Left ventricle myocardium inferior (tissue), 1 donor: ENCODE data around the gene KCNN3. TPM values are rescaled to one million over a fixed set of nuclear protein-coding genes. Genes with fewer than 3 reads are reported as not detected.

Experiments
- DNase-seq: peaks from one replicate; pipeline ENCODE4 v3.0.0-alpha.2; 2020
- H3K27ac ChIP-seq: fragments of 200-600 bp; replicated peaks from 2 replicates; pipeline ENCODE4 v1.8.0; 2021
- H3K27me3 ChIP-seq: fragments of 200-600 bp; 2 replicates; pipeline ENCODE4 v1.8.0; 2021; ENCODE audit warnings: low read depth
- H3K36me3 ChIP-seq: fragments of 200-600 bp; 2 replicates; pipeline ENCODE4 v1.8.0; 2021
- H3K4me1 ChIP-seq: fragments of 200-600 bp; 2 replicates; pipeline ENCODE4 v1.8.0; 2021
- H3K4me3 ChIP-seq: fragments of 200-600 bp; 2 replicates; pipeline ENCODE4 v1.8.0; 2021; ENCODE audit warnings: mild to moderate bottlenecking, moderate library complexity
- H3K9me3 ChIP-seq: fragments of 200-600 bp; replicated peaks from 2 replicates; pipeline ENCODE4 v1.8.0; 2021
- CTCF ChIP-seq: fragments of 200-600 bp; IDR thresholded peaks from 2 replicates; pipeline ENCODE4 v1.8.0; 2021; ENCODE audit warnings: antibody characterized with exemption, mild to moderate bottlenecking, borderline replicate concordance
- intact Hi-C: fragments of 100-400 bp; cut with micrococcal nuclease; formaldehyde crosslinking; loops from one replicate; pipeline ENCODE4 v1.11.0; 2022
- total RNA-seq: library from RNA; stranded (reverse); fragmentation: NEBNext Ultra II Directional; extraction: Animal tissue kit (Norgen Biotek cat#: 25700); gene quantifications from one replicate; pipeline ENCODE4 v1.2.1, GENCODE V29; 2021
- donor health status: DM: no; HTN: yes; CAD: no; lungs with severe emphysema.

KCNN3 gene
- total RNA-seq, 1 donor from 2014 or later: 4.8 TPM

DNA sequence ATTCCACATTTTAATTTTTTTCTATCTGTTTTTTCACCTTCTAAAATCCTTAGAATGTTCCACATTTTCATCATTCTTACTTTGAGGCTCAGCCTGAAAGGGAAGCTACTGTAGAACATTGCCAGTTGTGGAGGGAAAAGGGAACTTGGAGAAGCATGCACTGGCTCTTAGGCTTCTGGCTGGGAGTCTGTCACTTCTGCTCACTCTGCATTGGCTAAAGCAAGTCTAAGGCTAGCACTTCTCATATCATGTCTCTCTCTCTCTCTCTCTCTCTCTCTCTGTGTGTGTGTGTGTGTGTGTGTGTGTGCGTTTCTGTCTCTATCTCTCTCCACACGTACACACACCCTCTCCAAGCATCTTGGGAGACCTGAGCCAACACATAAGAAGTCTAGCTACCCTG is 212.5 kb downstream of the KCNN3 start:
- no peaks in the 10 kb centered on the region for H3K4me1 ChIP-seq
- no peak for DNase-seq
- H3K27ac ChIP-seq: no peak overlapping the region
- no peak overlapping the region for H3K4me3 ChIP-seq
- intact Hi-C loops: no loop called here
- no peaks in the 10 kb centered on the region for H3K9me3 ChIP-seq
- TF ChIP-seq CTCF: no peak
- H3K27me3 ChIP-seq: peaks cover 5% of the 10 kb centered on the region
- H3K36me3 ChIP-seq: no peaks in the 10 kb centered on the region

DNA sequence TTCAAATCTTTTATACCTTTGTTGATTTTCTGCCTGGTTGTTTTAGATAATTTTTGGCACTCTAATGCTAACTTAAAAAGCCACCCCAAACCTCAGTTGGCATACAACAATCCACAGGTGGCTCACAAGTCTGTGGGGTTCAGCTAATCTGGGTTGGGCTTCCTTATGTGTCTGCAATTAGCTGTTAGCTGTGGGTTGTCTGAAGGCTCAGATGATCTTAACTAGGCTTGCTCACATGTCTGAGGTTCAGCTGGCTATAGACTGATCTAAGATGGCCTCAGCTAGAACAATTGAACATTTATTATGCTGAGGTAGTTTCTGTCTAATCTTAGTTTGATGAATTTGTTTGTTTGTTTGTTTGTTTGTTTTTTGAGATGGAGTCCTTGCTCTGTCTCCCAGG is 217.2 kb downstream of the KCNN3 start:
- H3K9me3 ChIP-seq: no peaks in the 10 kb centered on the region

More for the DNA sequence above, 217.2 kb downstream of the KCNN3 start:
- Histone ChIP-seq H3K4me1 (no peaks in the 10 kb centered on the region), H3K27me3 (no peaks in the 10 kb centered on the region), H3K27ac (no peak overlapping the region), H3K36me3 (no peaks in the 10 kb centered on the region), H3K4me3 (no peak overlapping the region)
- intact Hi-C loops: no loop called here
- DNase-seq: no peak
- no peak for TF ChIP-seq CTCF

Other genes with a start within 250 kb of the KCNN3 start
- 46.5 TPM for gene PMVK, start 66.4 kb upstream of the KCNN3 start, total RNA-seq
- gene PBXIP1, start 85.8 kb upstream of the KCNN3 start, total RNA-seq: 52.3 TPM
- 12.9 TPM for gene PYGO2, start 91.5 kb upstream of the KCNN3 start, total RNA-seq
- gene SHC1, start 100.5 kb upstream of the KCNN3 start, total RNA-seq: 43.0 TPM
- 17.8 TPM for gene CKS1B, start 104.4 kb upstream of the KCNN3 start, total RNA-seq
- 30.1 TPM for gene FLAD1, start 113.1 kb upstream of the KCNN3 start, total RNA-seq
- not detected for gene LENEP, start 123.3 kb upstream of the KCNN3 start, total RNA-seq
- 42.8 TPM for gene ZBTB7B, start 132.5 kb upstream of the KCNN3 start, total RNA-seq
- gene DCST2, start 163.5 kb upstream of the KCNN3 start, total RNA-seq: not detected
- gene DCST1, start 163.5 kb upstream of the KCNN3 start, total RNA-seq: not detected
- 82.1 TPM for gene ADAM15, start 181.0 kb upstream of the KCNN3 start, total RNA-seq
- gene EFNA4, start 193.5 kb upstream of the KCNN3 start, total RNA-seq: 1.7 TPM
- 0.71 TPM for gene EFNA3, start 208.6 kb upstream of the KCNN3 start, total RNA-seq